ENCODE results near the gene RBP5.
"Not testable (repeated sequence)": the region's sequence is repeated elsewhere in the genome, so short reads cannot be mapped to it uniquely, and the experiment has no call there.

RBP5 gene

DNA sequence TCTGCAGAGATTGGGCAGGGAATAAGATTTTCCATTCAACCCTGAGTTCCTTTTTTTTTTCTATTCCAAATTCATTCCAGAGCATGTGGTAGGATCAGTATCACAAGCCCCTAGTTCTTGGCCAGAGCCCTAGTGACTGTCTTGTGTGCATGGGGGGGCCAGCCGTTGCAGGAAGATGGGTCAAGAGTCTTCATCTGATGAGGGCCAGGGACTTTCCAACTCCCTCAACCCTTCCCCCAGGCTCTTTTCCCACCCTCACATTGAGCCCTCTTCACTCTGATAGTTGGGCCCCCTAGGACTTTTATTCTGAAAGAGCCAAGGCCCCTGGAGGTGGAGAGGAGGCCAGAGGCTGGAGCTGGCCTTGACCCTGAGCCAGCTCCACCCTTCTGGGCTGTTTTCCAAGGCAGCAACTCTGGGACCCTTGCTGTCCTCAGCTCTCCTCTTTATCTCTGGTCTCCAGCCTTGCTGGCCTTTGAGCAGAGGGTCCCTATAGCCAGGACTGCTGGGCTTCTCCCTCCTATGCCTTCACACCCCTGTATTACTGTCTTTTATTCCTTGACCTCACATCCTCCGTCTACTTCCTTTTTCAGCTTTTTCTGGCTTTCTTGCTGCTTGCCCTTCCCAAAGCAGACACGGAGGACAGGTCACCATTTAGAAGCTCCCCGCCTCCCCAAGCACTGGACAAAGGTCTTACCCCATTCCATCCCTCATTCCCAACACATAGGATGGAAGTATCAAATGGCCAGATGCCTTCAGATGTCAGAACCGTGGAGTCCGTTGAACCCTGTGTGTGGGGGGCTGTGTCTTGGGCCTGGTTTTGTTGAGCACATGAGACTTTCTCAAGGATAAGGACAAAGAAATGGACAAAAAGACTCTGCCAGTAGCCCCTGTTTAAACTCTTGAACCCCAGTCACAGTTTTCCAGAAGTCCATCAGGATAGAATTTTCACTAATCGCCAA is 5.6 kb downstream of the RBP5 start:
- DNase-seq (ENCODE audit: low read depth), result no peak

DNA sequence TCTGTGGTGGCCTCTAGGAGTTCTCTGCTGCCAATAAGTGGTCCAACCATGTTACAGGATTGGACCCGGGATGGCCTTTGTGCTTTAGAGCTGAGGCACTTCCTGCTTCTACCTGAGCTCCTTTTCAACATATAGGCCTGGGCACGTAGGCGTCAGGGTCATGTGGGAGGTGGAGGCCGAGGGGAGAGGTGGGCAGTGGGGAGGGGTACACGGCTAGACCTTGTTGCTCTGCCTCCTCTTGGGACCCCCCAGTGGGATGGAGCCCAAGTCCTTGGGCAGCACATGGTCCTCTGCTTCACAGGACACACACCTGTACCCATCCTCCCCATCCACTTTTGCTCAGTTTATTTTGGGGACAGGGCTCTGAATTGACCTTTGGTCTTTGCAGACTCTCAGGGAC is 7.4 kb downstream of the RBP5 start:
- no peak for DNase-seq (ENCODE audit: low read depth)

DNA sequence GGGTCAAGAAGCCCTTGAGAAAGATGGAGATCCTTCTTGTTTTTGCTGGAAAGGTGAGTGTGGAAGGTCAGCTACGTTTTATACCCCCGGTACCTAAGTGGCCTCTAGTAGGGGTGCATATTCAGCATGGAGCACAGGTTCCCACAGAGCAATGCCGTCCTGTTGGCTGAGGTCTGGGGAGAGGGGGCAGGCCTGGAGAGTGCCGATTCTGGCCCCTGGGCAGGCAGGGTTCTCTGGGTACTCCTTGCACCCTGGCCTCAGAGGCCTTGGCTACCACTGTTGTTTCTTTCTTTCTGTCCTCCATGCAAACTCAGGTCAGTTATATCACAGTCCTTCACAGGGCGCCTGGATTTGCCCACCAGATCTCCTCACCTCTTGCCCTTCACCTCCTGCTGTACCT is 8.5 kb downstream of the RBP5 start:
- no peak for DNase-seq (ENCODE audit: low read depth)

DNA sequence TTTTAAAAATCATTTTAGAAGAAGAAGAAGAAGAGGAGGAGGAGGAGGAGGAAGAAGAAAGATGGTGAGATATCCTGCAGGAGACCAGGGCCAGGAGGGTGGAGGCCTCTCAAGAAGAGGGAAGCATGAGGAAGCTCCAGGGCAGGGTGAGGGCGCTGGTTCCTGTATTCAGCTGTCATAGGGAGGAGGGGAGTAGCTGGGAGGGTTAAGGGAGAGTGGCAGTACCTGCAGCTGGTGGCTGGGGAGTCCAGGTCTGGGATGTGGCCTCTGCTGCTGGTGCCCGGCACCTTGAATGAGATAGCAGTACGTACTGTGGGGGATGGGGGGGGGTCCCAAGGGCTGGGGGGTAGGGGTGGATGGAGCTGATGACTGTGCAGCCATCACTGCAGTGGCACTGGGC is 9.8 kb downstream of the RBP5 start:
- DNase-seq (ENCODE audit: low read depth), result no peak

DNA sequence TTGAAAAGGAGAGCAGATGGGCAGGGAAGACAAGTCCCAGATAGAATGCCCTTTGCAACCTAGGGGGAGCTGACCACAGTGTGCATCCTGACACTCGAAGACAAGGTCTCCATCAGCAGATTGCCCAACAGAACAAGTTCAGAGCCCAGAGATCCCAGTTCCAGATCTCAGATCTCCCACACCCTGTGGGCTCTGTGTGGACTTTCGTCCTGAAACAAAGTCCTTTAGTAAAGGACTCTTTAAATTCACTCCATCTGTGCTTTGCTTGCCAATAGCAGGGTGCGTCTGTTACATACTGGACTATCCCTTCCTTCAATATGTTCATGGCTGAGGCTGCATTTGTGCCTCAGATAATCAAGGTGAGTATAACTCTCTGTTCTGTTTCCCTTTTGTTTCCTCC is 11.0 kb downstream of the RBP5 start:
- no peak for DNase-seq (ENCODE audit: low read depth)

DNA sequence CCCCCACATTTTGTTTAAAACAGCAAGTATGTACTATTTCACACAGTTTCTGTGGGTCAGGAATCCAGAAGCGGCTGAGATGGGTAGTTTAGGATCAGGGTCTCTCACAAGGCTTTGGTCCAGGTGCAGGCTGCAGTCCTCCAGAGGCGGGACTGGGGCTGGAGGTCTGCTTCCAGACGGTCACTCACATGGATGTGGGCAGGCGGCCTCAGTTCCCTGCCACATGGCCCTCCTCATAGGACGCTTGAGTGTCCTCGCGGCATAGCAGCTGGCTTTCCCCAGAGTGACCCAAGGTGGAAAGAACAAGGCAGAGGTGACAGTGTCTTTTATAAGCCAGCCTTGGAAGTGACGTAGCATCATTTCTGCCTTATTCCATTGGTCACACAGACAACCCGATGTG is 11.8 kb downstream of the RBP5 start:
- DNase-seq (ENCODE audit: low read depth), result no peak

DNA sequence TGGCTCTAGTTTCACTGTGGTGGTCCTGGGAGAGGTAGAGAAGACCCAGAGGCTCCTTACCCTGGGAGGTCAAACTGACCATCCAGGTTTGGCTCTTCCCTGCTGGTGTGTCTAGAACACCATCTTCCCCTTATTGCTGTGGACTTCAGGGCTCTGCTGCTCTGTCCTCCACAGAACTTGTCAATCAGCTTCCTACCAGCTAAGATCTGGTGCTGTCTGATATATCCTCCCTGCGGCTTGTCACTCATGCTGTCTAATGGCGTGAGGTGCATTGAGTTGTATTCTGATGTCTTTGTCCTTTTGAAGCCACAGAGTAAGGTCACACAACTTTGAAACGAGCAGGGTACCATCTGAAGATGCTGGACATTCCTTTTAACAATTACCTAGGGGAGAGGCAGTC is 12.5 kb downstream of the RBP5 start:
- no peak for DNase-seq (ENCODE audit: low read depth)

DNA sequence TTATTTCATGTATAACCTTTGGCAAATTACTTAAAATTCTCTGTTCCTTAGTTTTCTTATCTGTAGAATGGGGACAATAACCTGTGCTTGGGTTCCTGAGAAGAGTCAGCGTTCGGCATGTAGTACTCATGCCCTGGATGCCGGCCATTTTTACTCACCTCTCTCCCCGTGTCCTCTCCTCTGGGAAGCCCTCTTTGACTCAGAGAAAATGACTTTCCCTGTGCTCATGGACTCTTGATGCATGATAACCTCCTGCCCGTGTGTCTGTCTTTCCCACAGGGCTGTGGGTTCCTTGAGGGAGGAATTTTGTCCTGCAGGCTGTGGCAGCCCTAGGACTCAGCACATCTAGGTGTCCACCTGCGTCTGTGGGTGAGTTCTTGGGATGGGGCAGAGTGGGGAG is 13.8 kb downstream of the RBP5 start:
- no peak for DNase-seq (ENCODE audit: low read depth)

DNA sequence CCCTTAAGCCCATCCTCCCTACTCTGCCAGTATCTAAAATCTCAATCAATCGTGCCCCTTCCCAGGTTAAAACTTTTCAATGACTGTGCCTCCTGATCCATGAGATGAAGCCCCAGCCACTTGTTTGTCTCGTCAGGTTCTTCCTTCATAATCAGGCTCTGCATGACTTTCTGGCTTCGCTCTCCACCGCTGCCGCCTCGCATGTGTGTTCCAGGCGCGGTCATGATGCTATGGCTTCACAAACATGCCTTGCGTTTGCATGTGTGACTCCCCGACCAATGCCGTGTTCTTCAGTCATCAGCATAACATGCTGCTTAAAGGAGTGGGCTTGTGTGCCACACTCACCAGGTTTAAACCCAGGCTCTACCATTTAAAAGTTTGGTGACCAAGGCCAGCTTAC is 14.7 kb downstream of the RBP5 start:
- DNase-seq (ENCODE audit: low read depth), result no peak

DNA sequence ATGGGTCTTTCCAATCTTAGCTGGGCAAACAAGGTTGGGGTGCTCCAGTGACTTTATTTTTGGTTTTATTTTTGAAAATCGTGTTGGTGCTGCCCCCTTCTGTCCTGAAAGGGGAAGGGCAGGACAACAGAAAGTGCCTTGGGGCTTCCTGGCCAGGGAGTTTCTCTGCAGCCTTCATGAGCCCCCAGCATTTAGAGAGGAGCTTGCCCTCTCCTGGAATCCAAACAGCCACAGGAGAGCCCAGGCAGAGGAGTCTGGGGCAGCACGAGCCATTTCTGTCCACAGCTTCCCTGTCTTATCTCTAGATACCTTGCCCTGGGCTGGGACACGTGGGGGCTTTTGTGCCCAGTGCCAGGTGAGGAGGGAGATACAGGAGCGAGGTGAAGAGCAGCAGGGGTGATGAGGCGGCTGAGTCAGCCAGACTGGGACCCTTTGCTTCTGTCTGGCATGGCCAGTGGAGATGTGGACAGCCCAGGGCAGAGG is 15.3 kb downstream of the RBP5 start:
- DNase-seq (ENCODE audit: low read depth), result no peak

DNA sequence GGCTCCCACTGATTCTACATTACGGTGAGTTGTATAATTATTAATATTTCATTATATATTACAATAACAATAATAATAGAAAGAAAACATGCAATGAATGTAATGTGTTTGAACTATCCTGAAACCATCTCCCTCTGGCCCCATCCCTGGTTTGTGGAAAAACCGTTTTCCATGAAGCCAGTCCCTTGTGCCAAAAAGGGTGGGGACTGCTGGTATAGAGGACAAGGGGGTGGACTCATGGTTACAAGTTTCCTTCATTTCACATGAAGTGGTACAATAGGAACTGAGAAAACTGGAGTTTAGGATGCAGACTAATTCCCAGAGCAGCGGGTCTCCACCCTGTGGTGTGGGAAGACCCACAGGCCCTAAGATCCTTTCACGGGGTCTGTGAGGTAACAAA is 16.6 kb downstream of the RBP5 start:
- DNase-seq (ENCODE audit: low read depth), result no peak

DNA sequence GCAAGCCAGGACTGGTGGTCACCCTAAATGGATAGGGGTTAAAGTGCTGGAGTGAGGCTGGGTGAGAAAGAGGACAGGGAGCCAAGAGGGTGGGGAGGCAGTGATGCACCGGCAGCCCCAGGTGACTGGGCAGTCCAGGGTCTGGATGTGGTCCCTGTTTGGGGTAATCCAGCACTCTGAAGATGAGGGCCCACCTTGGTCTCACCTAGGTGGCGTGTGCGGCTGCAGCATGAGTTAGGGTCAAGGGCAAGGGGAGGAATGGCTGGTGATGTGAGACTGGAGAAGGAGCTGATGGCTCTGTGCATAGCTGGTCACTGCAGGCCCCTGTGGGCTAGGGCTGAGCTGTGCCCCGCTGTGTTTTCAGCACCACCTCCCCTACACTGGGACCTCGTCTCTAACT is 18.0 kb downstream of the RBP5 start:
- DNase-seq (ENCODE audit: low read depth), result no peak

DNA sequence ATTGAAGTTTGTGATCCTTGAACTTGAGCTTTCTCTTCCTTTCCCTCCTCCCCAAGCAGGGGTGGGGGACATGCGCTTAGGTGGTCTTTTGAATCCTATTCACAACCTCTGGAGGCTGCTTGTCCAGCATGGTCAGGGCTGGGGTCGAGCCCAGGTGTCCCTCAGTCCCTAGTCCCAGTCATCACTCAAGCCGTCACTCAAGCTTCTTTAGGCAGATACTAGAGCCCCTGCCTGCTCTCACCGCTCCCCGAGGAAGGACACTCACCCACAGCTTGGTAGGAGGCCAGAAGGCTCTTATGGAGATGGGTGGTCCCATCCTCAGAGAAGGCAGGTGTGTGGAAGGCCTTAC is 19.1 kb downstream of the RBP5 start:
- no peak for DNase-seq (ENCODE audit: low read depth)

DNA sequence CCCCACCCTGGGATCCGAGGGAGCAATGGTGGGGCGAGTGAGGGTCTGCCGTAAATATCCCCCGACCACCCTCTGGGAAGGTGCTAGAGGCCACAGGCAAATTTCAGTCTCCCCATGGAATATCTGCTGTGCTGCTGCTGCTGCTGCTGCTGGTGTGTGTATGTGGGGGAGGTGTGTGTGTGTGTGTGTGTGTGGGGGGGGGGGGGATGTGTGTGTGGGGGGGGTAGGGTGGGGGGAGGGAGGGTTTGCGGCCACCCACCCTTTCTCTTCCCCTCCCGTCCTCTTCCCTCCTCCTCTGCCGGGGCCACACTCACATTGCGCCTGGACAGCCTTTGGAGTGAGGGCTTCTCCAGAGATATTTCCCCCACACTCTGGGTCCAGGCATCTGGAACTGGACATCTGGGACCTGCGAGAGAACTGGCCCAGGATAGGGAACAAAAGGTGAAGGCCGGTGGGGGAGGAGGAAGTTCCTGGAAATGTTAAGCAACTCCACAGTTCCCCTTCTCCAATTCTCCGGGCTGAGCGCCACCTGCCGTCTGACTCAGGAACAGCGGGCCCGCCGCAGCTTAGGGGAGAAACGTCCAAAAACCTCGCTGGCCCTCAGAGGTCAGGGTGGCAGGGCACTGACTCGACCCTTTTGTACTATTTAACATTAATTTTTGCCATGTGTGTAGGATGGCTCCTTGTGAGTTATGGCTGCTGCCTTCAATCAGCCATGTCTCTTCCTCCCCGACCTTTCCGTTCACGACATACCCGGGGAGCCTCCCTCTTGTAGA is 19.7 kb downstream of the RBP5 start, which contains the start of gene C1RL:
TSS of gene C1RL (minus strand) at position 419 of the 776 bp plus-strand sequence. CDS start at position 385, 34 bp downstream.
- peak; percentile 80 for DNase-seq (ENCODE audit: low read depth)

DNA sequence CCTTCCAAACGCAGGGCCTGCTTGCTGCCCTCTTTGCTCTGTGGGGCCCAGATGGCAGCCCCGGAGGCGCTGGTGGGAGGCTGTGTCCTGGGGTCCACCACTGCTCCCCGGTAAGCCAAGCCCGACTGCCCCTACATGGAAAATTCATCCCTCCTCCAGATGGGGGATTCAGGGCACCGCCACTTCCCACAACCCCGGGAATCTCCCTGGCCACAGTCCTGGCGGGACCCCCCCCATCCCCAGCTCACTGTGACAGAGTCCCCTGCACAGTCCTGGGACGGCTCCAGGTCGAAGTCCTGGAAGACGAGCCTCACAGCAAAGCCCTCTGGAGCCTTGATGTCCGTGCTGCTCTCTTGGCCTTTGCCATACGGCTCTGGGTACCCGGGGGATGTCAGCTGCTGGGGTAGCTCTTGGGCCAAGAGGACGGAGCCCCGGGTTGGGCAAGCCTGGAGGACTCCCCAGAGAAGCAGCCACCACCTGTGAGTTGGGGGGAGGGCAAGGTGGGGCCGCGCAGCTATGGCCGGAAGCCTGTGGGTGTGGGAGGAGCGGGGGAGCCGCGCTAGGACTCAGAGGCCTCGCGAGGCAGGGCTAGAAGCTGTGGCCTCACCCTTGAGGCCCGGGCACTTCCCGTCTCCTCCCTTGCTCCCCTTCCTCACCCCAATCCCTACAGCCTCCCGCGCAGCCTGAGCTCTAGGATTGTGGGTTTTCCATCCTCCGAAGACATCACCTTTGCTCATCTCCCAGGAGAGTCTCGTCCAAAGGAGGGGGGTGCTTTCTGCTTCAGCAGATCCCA is 20.5 kb downstream of the RBP5 start:
- peak; percentile 76 for DNase-seq (ENCODE audit: low read depth)

DNA sequence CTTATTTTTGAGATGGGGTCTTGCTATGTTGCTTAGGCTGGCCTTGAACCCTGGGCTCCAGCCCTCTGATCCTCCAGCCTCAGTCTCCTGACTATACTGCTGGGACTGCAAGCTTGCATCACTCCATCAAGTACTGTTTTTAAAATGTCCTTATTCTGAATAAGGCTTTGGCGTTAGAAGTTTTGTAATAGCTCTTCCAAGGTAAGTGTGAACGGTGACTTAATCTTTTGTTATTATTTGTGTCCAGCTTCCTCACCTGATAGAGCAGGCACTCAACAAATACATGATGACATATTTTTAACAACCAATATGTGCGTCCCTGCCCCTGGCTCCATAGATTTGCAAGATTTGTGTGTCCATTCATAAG is 21.1 kb downstream of the RBP5 start:
- DNase-seq (ENCODE audit: low read depth), result no peak

DNA sequence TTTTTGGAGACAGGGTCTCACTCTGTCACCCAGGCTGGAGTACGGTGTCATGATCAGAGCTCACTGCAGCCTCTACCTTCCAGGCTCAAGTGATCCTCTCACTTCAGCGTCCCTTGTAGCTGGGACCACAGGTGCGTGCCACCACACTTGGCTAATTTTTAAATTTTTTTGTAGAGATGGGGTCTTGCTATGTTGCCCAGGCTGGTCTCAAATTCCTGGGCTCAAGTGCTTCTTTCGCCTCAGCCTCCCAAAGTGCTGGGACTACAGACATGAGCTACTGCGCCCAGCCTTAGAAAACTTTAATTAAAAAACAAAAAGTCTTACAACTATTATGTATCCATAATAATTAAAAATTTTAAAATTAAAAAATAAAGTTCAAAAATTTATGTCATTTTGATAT is 21.5 kb downstream of the RBP5 start:
- DNase-seq (ENCODE audit: low read depth), result not testable (repeated sequence)

DNA sequence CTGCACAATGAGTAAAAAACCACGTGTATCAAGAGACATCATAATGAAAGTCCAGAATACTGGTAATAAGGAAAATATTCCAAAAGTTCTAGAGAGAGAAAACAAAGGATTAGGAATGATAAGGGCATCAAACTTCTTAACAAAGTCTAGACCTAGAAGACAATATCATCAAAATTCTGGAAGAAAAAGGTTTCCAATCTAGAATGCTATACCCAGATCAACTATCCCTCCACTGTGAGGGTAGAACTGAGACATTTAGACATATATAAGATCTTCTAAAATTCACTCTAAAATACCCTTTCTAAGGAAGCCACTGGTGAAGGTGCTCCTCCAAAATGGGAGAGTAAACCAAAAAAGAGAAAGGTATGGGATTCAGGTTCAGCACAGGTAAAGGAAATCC is 22.6 kb downstream of the RBP5 start:
- no peak for DNase-seq (ENCODE audit: low read depth)

DNA sequence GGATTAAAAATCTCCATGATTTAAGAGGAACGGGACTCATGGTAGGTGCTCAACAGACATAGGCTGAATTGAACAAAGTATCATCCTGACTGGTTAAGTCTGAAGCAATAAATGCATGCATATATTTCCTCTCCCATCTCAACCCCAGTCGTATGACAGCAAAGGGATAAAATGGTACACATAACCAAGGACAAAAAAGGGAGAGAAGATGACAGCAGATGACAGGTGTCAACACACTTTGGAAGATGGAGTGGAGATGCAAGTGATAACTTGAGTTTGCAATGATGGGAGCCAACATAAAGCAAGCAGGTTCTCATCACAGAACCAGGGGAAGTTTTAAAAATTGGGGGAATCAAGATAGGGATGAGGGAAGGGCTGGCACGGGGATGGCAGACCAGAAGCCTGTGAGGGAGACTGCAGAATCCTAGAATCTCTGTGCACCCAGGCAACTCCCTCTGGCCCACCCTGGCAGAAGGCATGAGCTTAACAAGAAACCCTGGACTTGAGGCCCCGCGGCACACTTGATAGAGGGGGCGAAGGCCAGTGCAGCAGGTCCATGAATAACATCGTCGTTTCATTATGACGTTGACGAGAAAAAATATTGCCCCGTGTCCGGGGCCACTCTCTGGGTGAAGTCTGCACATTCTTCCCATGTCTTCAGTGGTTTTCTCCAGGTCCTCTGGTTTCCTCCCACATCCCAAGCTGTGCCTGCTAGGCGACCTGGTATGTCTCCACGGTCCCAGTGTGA is 24.7 kb downstream of the RBP5 start:
- no peak for DNase-seq (ENCODE audit: low read depth)

DNA sequence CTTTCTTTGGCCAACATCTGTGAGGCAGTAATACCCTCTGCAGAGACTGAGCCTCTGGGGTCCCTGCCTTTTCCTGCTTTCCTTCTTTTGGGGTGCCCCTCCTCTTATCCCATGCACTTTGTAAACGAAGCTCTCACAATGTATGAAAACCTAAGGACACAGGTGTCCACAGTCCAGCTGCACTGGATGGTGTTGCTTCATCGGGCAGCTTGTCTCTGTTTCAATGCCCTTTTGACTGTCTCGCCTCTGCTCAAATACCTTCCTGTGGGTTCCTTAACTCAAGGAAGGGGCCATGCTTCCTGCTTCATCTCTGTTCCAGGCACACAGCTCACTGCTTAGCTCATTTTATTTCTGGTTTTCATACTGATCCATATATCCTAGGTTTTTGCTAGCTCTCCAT is 26.1 kb downstream of the RBP5 start:
- no peak for DNase-seq (ENCODE audit: low read depth)

DNA sequence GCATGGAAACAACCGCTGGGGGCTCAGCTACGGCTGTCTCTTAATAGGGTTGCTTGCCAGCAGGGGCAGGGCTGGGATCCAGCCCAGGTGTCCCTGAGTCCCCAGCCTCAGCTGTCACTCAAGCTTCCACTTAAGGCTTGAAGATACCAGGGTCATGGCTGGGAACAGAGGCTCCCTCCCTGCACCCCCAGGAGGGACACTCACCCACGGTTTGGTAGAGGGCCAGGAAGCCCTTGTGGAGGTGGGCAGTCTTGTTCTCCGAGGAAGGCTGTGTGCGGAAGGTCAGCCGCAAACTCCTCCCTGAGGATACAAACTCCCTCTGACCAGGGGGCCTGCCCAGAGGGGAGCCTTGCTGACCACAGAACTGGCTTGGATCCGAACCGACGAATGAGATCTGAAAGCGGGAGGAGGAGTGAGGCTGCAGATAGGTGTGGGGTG is 27.0 kb downstream of the RBP5 start:
- DNase-seq (ENCODE audit: low read depth), result no peak

Measured in activated T-cell treated with anti-CD3 and anti-CD28 coated beads for 48 hours (primary cell).